ENCODE measurements around the gene YWHAH. TPM values are rescaled to one million over a fixed set of nuclear protein-coding genes. Genes with fewer than 3 reads are reported as not detected.

YWHAH gene
- total and polyA plus RNA-seq, 2 experiments from 2014 or later = 80.7 to 135 TPM

- H3K9me3 ChIP-seq (ENCODE audit: low read depth) = no peaks in the 10 kb centered on the region
- DNase-seq (ENCODE audit: low spot score) = no peak
- 74% methylated on average over 6 of the region's 6 CpGs for WGBS (ENCODE audit: low lambda C conversion rate, missing lambda C conversion rate)
- TF ChIP-seq CTCF (IDR thresholded peaks at IDR 0.05; ENCODE audit: poor library complexity) = no peak
- no peak for TF ChIP-seq EZH2phosphoT487 (IDR thresholded peaks at IDR 0.05; ENCODE audit: low read depth, severe bottlenecking, unreplicated experiment)
- TF ChIP-seq EZH2 (IDR thresholded peaks at IDR 0.05; ENCODE audit: borderline replicate concordance) = no peak
- H3K27me3 ChIP-seq = no peaks in the 10 kb centered on the region
- no peak overlapping the region for H3K27ac ChIP-seq
- H3K4me2 ChIP-seq = no peak overlapping the region
- no peaks in the 10 kb centered on the region for H3K36me3 ChIP-seq (replicated peaks; ENCODE audit: insufficient read depth, low read depth)
- H3K9me2 ChIP-seq (replicated peaks; ENCODE audit: insufficient read depth) = no peaks in the 10 kb centered on the region
- H2AFZ ChIP-seq = no peak overlapping the region
- H3K4me3 ChIP-seq = no peak overlapping the region
- no peaks in the 10 kb centered on the region for H3K79me2 ChIP-seq
- peaks cover 7% of the 10 kb centered on the region for H3K4me1 ChIP-seq (ENCODE audit: insufficient read depth)
- H4K20me1 ChIP-seq (ENCODE audit: insufficient read depth, poor library complexity, severe bottlenecking) = no peaks in the 10 kb centered on the region
Observed at GRCh38 chr22:31901388-31902137, 42.8 kb upstream of the YWHAH start.

GRCh38 chr22:31904651-31905050, 39.7 kb upstream of the YWHAH start:
- Histone ChIP-seq H3K27me3 (no peaks in the 10 kb centered on the region), H3K9me3 (ENCODE audit: low read depth) (no peaks in the 10 kb centered on the region), H3K4me1 (ENCODE audit: insufficient read depth) (peaks cover 7% of the 10 kb centered on the region), H2AFZ (no peak overlapping the region), H4K20me1 (ENCODE audit: insufficient read depth, poor library complexity, severe bottlenecking) (no peaks in the 10 kb centered on the region), H3K9me2 (replicated peaks; ENCODE audit: insufficient read depth) (no peaks in the 10 kb centered on the region), H3K4me3 (no peak overlapping the region), H3K36me3 (replicated peaks; ENCODE audit: insufficient read depth, low read depth) (no peaks in the 10 kb centered on the region), H3K4me2 (no peak overlapping the region), H3K27ac (no peak overlapping the region), H3K79me2 (no peaks in the 10 kb centered on the region)
- TF ChIP-seq EZH2 (IDR thresholded peaks at IDR 0.05; ENCODE audit: borderline replicate concordance) (no peak), CTCF (IDR thresholded peaks at IDR 0.05; ENCODE audit: poor library complexity) (no peak), EZH2phosphoT487 (IDR thresholded peaks at IDR 0.05; ENCODE audit: low read depth, severe bottlenecking, unreplicated experiment) (no peak)
- 95% methylated on average over 3 of the region's 3 CpGs for WGBS (ENCODE audit: low lambda C conversion rate, missing lambda C conversion rate)
- DNase-seq (ENCODE audit: low spot score) = no peak

- Histone ChIP-seq H3K79me2 (no peaks in the 10 kb centered on the region), H3K4me2 (no peak overlapping the region), H3K36me3 (replicated peaks; ENCODE audit: insufficient read depth, low read depth) (no peaks in the 10 kb centered on the region), H3K9me3 (ENCODE audit: low read depth) (no peaks in the 10 kb centered on the region), H2AFZ (no peak overlapping the region), H3K27ac (no peak overlapping the region), H3K4me3 (no peak overlapping the region), H3K27me3 (no peaks in the 10 kb centered on the region), H3K4me1 (ENCODE audit: insufficient read depth) (peaks cover 7% of the 10 kb centered on the region), H3K9me2 (replicated peaks; ENCODE audit: insufficient read depth) (no peaks in the 10 kb centered on the region), H4K20me1 (ENCODE audit: insufficient read depth, poor library complexity, severe bottlenecking) (no peaks in the 10 kb centered on the region)
- TF ChIP-seq EZH2 (IDR thresholded peaks at IDR 0.05; ENCODE audit: borderline replicate concordance) (no peak), CTCF (IDR thresholded peaks at IDR 0.05; ENCODE audit: poor library complexity) (no peak), EZH2phosphoT487 (IDR thresholded peaks at IDR 0.05; ENCODE audit: low read depth, severe bottlenecking, unreplicated experiment) (no peak)
- no peak for DNase-seq (ENCODE audit: low spot score)
- WGBS (ENCODE audit: low lambda C conversion rate, missing lambda C conversion rate) = 90% methylated on average over 10 of the region's 10 CpGs
Observed at GRCh38 chr22:31905356-31905755, 39.0 kb upstream of the YWHAH start.
